IPS-15b (cell line): Measurements from ENCODE around the gene PGM2.

Source experiments
- H3K27me3 ChIP-seq: one replicate; pipeline ENCODE4 v1.6.1; 2013; ENCODE audit warnings: low read length; ENCODE audit not compliant: control insufficient read depth, insufficient read depth
- H3K36me3 ChIP-seq: one replicate; pipeline ENCODE4 v1.6.1; 2013; ENCODE audit warnings: low read length; ENCODE audit not compliant: control insufficient read depth, insufficient read depth
- H3K4me1 ChIP-seq: one replicate; pipeline ENCODE4 v1.6.1; 2013; ENCODE audit warnings: mild to moderate bottlenecking, low read length; ENCODE audit not compliant: control insufficient read depth, insufficient read depth
- H3K4me3 ChIP-seq: one replicate; pipeline ENCODE4 v1.5.1; 2013; ENCODE audit warnings: low read depth, low read length
- H3K9ac ChIP-seq: one replicate; pipeline ENCODE4 v1.6.1; 2013; ENCODE audit warnings: low read depth, mild to moderate bottlenecking, low read length
- H3K9me3 ChIP-seq: one replicate; pipeline ENCODE4 v1.6.1; 2013; ENCODE audit warnings: mild to moderate bottlenecking, low read length; ENCODE audit not compliant: control insufficient read depth, insufficient read depth

Gene PGM2

GRCh38 chr4:37872310-37872988, 46.0 kb downstream of the PGM2 start:
- Histone ChIP-seq H3K4me1 (peaks cover 2% of the 10 kb centered on the region), H3K36me3 (no peaks in the 10 kb centered on the region), H3K27me3 (no peaks in the 10 kb centered on the region), H3K9ac (no peak overlapping the region), H3K4me3 (no peak overlapping the region), H3K9me3 (no peaks in the 10 kb centered on the region)

- no peaks in the 10 kb centered on the region for H3K36me3 ChIP-seq
- no peak overlapping the region for H3K9ac ChIP-seq
- H3K27me3 ChIP-seq, result no peaks in the 10 kb centered on the region
- H3K4me3 ChIP-seq, result no peak overlapping the region
- H3K9me3 ChIP-seq, result no peaks in the 10 kb centered on the region
- H3K4me1 ChIP-seq, result peaks cover 2% of the 10 kb centered on the region
These were observed 46.9 kb downstream of the PGM2 start for GRCh38 chr4:37873386-37873785.

- H3K27me3 ChIP-seq, result no peaks in the 10 kb centered on the region
- no peaks in the 10 kb centered on the region for H3K36me3 ChIP-seq
- H3K9me3 ChIP-seq, result no peaks in the 10 kb centered on the region
- H3K4me1 ChIP-seq, result peaks cover 2% of the 10 kb centered on the region
- H3K9ac ChIP-seq, result no peak overlapping the region
- no peak overlapping the region for H3K4me3 ChIP-seq
These were observed 49.7 kb downstream of the PGM2 start for GRCh38 chr4:37876156-37876555.

- Histone ChIP-seq H3K27me3 (no peaks in the 10 kb centered on the region), H3K4me1 (peaks cover 2% of the 10 kb centered on the region), H3K9ac (no peak overlapping the region), H3K36me3 (no peaks in the 10 kb centered on the region), H3K4me3 (no peak overlapping the region), H3K9me3 (no peaks in the 10 kb centered on the region)
These were observed 52.9 kb downstream of the PGM2 start for GRCh38 chr4:37879365-37879764.

GRCh38 chr4:37881811-37882210, 55.3 kb downstream of the PGM2 start:
- Histone ChIP-seq H3K4me1 (peaks cover 2% of the 10 kb centered on the region), H3K9ac (no peak overlapping the region), H3K4me3 (no peak overlapping the region), H3K36me3 (no peaks in the 10 kb centered on the region), H3K9me3 (no peaks in the 10 kb centered on the region), H3K27me3 (peaks cover 1% of the 10 kb centered on the region)

GRCh38 chr4:37882665-37883296, 56.3 kb downstream of the PGM2 start:
- Histone ChIP-seq H3K4me1 (no peaks in the 10 kb centered on the region), H3K27me3 (peaks cover 9% of the 10 kb centered on the region), H3K36me3 (no peaks in the 10 kb centered on the region), H3K9me3 (no peaks in the 10 kb centered on the region), H3K4me3 (no peak overlapping the region), H3K9ac (no peak overlapping the region)

GRCh38 chr4:37884855-37885487, 58.5 kb downstream of the PGM2 start:
- Histone ChIP-seq H3K9ac (no peak overlapping the region), H3K36me3 (no peaks in the 10 kb centered on the region), H3K9me3 (no peaks in the 10 kb centered on the region), H3K4me3 (no peak overlapping the region), H3K27me3 (peaks cover 31% of the 10 kb centered on the region), H3K4me1 (no peaks in the 10 kb centered on the region)

GRCh38 chr4:37885496-37885895, 59.0 kb downstream of the PGM2 start:
- H3K27me3 ChIP-seq, result peaks cover 36% of the 10 kb centered on the region
- no peaks in the 10 kb centered on the region for H3K4me1 ChIP-seq
- H3K4me3 ChIP-seq, result no peak overlapping the region
- H3K9ac ChIP-seq, result no peak overlapping the region
- no peaks in the 10 kb centered on the region for H3K36me3 ChIP-seq
- H3K9me3 ChIP-seq, result no peaks in the 10 kb centered on the region

GRCh38 chr4:37889849-37890800, 63.6 kb downstream of the PGM2 start:
- peaks cover 51% of the 10 kb centered on the region for H3K27me3 ChIP-seq
- H3K9me3 ChIP-seq, result no peaks in the 10 kb centered on the region
- peak overlapping the region; percentile 32 for H3K9ac ChIP-seq
- H3K4me1 ChIP-seq, result no peaks in the 10 kb centered on the region
- peak overlapping the region; percentile 70 for H3K4me3 ChIP-seq
- no peaks in the 10 kb centered on the region for H3K36me3 ChIP-seq

- no peaks in the 10 kb centered on the region for H3K4me1 ChIP-seq
- peak within 1 kb of the TSS; percentile 32 for H3K9ac ChIP-seq
- peaks cover 51% of the 10 kb centered on the region for H3K27me3 ChIP-seq
- peak within 1 kb of the TSS; percentile 70 for H3K4me3 ChIP-seq
- no peaks in the 10 kb centered on the region for H3K36me3 ChIP-seq
- H3K9me3 ChIP-seq, result no peaks in the 10 kb centered on the region
These were observed 64.3 kb downstream of the PGM2 start, which contains the start of gene TBC1D1 for GRCh38 chr4:37890801-37891259. Gene TBC1D1, plus strand, starts transcription at chr4:37891084. Its CDS starts 11,012 bp downstream, at chr4:37902096.
